HEK293 (cell line): ENCODE data around the gene KLF7.

ENCODE experiments used
- CTCF ChIA-PET: fragments of 350-600 bp; formaldehyde crosslinking; extraction: SDS; loops from one replicate; lab custom pipeline; 2021; ENCODE audit warnings: antibody characterized with exemption; lab: Yijun Ruan, JAX
- POLR2A ChIA-PET: fragments of 300-600 bp; formaldehyde crosslinking; extraction: SDS; loops from one replicate; lab custom pipeline; 2020; ENCODE audit warnings: antibody characterized with exemption, inconsistent platforms; lab: Yijun Ruan, JAX
- H3K27ac ChIP-seq: fragments of 200-500 bp; sonication (Bioruptor generic); 2 replicates; pipeline ENCODE4 v1.5.1; 2014; ENCODE audit warnings: low read depth, low read length, control low read depth, inconsistent platforms; ENCODE audit errors: extremely low read depth
- H3K36me3 ChIP-seq, 2 experiments: fragments of 200-500 bp in 1 of 2; sonication (Bioruptor generic) in 1 of 2; 1 replicate in 1 of 2; 2 replicates in 1 of 2; pipeline ENCODE4 v1.5.1; 2014 to 2017; ENCODE audit warnings: inconsistent platforms in 2 of 2, low read length in 2 of 2; ENCODE audit not compliant: control insufficient read depth in 2 of 2, insufficient read depth in 1 of 2
- H3K4me1 ChIP-seq: fragments of 200-500 bp; sonication (Bioruptor generic); 2 replicates; pipeline ENCODE4 v1.5.1; 2014; ENCODE audit warnings: mild to moderate bottlenecking, low read length, inconsistent platforms; ENCODE audit not compliant: control insufficient read depth, insufficient read depth
- H3K4me3 ChIP-seq: 2 replicates; pipeline ENCODE4 v1.5.1; 2011; ENCODE audit warnings: low read depth, mild to moderate bottlenecking, control low read depth, low read length, moderate library complexity
- H3K9me3 ChIP-seq: fragments of 200-500 bp; sonication (Bioruptor generic); 2 replicates; pipeline ENCODE4 v1.5.1; 2014; ENCODE audit warnings: low read depth, low read length, inconsistent platforms; ENCODE audit not compliant: control insufficient read depth, insufficient read depth
- AEBP2 ChIP-seq: fragments of 450-650 bp; formaldehyde crosslinking; IDR thresholded peaks from 2 replicates; pipeline ENCODE4 v1.5.1; 2016; ENCODE audit warnings: missing biosample characterization, missing genetic modification characterization, borderline replicate concordance
- GLIS1 ChIP-seq: fragments of 450-650 bp; formaldehyde crosslinking; IDR thresholded peaks from 2 replicates; pipeline ENCODE4 v1.5.1; 2016; ENCODE audit warnings: missing biosample characterization, missing genetic modification characterization
- HOXA7 ChIP-seq: sonication (generic); formaldehyde crosslinking; IDR thresholded peaks from 2 replicates; pipeline ENCODE4 v1.8.1; 2022; ENCODE audit warnings: missing genetic modification reagents, borderline replicate concordance
- KLF17 ChIP-seq: fragments of 450-650 bp; formaldehyde crosslinking; IDR thresholded peaks from 2 replicates; pipeline ENCODE4 v1.5.1; 2016; ENCODE audit warnings: missing biosample characterization, missing genetic modification characterization
- MYNN ChIP-seq: fragments of 450-650 bp; formaldehyde crosslinking; IDR thresholded peaks from 2 replicates; pipeline ENCODE4 v1.5.1; 2016; ENCODE audit warnings: missing biosample characterization, missing genetic modification characterization, borderline replicate concordance
- OVOL3 ChIP-seq: fragments of 450-650 bp; formaldehyde crosslinking; IDR thresholded peaks from 2 replicates; pipeline ENCODE4 v1.5.1; 2016; ENCODE audit warnings: missing biosample characterization, missing genetic modification characterization
- REST ChIP-seq: fragments of 450-650 bp; formaldehyde crosslinking; IDR thresholded peaks from 2 replicates; pipeline ENCODE4 v1.5.1; 2016; ENCODE audit warnings: missing biosample characterization, missing genetic modification characterization
- SCRT2 ChIP-seq: fragments of 450-650 bp; formaldehyde crosslinking; IDR thresholded peaks from 2 replicates; pipeline ENCODE4 v1.5.1; 2016; ENCODE audit warnings: missing biosample characterization, missing genetic modification characterization
- ZBTB1 ChIP-seq: fragments of 450-650 bp; formaldehyde crosslinking; IDR thresholded peaks from 2 replicates; pipeline ENCODE4 v1.5.1; 2016; ENCODE audit warnings: missing biosample characterization, missing genetic modification characterization
- ZIC2 ChIP-seq: fragments of 450-650 bp; formaldehyde crosslinking; IDR thresholded peaks from 2 replicates; pipeline ENCODE4 v1.5.1; 2016; ENCODE audit warnings: missing biosample characterization, missing genetic modification characterization
- ZNF133 ChIP-seq: fragments of 450-650 bp; formaldehyde crosslinking; IDR thresholded peaks from 2 replicates; pipeline ENCODE4 v1.5.1; 2016; ENCODE audit warnings: missing biosample characterization, missing genetic modification characterization
- ZNF138 ChIP-seq: fragments of 450-650 bp; formaldehyde crosslinking; IDR thresholded peaks from 2 replicates; pipeline ENCODE4 v1.5.1; 2016; ENCODE audit warnings: missing biosample characterization, missing genetic modification characterization, borderline replicate concordance
- ZNF140 ChIP-seq: fragments of 450-650 bp; formaldehyde crosslinking; IDR thresholded peaks from 2 replicates; pipeline ENCODE4 v1.5.1; 2016; ENCODE audit warnings: missing biosample characterization, missing genetic modification characterization
- ZNF175 ChIP-seq: fragments of 450-650 bp; formaldehyde crosslinking; IDR thresholded peaks from 2 replicates; pipeline ENCODE4 v1.5.1; 2016; ENCODE audit warnings: missing biosample characterization, missing genetic modification characterization
- ZNF280C ChIP-seq: fragments of 450-650 bp; formaldehyde crosslinking; IDR thresholded peaks from 2 replicates; pipeline ENCODE4 v1.5.1; 2016; ENCODE audit warnings: missing biosample characterization, missing genetic modification characterization
- ZNF518A ChIP-seq: fragments of 450-650 bp; formaldehyde crosslinking; conservative IDR thresholded peaks from 2 replicates; pipeline ENCODE4 v1.5.1; 2016; ENCODE audit warnings: low read depth, missing biosample characterization, missing genetic modification characterization
- ZNF521 ChIP-seq: fragments of 450-650 bp; formaldehyde crosslinking; IDR thresholded peaks from 2 replicates; pipeline ENCODE4 v1.5.1; 2017; ENCODE audit warnings: missing biosample characterization, mild to moderate bottlenecking, missing genetic modification characterization
- ZNF558 ChIP-seq: fragments of 450-650 bp; formaldehyde crosslinking; IDR thresholded peaks from 2 replicates; pipeline ENCODE4 v1.5.1; 2016; ENCODE audit warnings: missing biosample characterization, missing genetic modification characterization
- ZNF596 ChIP-seq: fragments of 450-650 bp; IDR thresholded peaks from 2 replicates; pipeline ENCODE4 v1.5.0; 2018; ENCODE audit warnings: missing biosample characterization, mild to moderate bottlenecking, missing genetic modification characterization, moderate library complexity
- ZNF621 ChIP-seq: fragments of 450-650 bp; formaldehyde crosslinking; IDR thresholded peaks from 2 replicates; pipeline ENCODE4 v1.5.1; 2017; ENCODE audit warnings: missing biosample characterization, missing genetic modification characterization
- ZNF623 ChIP-seq: fragments of 450-650 bp; formaldehyde crosslinking; IDR thresholded peaks from 2 replicates; pipeline ENCODE4 v1.5.1; 2016; ENCODE audit warnings: missing biosample characterization, missing genetic modification characterization
- ZNF830 ChIP-seq: fragments of 450-650 bp; IDR thresholded peaks from 2 replicates; pipeline ENCODE4 v1.5.0; 2018; ENCODE audit warnings: missing biosample characterization, missing genetic modification characterization, low read depth, mild to moderate bottlenecking, moderate library complexity
- ZSCAN30 ChIP-seq: fragments of 450-650 bp; IDR thresholded peaks from 2 replicates; pipeline ENCODE4 v1.5.1; 2018; ENCODE audit warnings: missing biosample characterization, mild to moderate bottlenecking, missing genetic modification characterization, moderate library complexity

The KLF7 gene

GRCh38 chr2:207202645-207203044 lies 36.9 kb upstream of the KLF7 start:
- Histone ChIP-seq H3K4me3 (no peak overlapping the region), H3K9me3 (no peaks in the 10 kb centered on the region), H3K27ac (no peak overlapping the region), H3K4me1 (no peaks in the 10 kb centered on the region), H3K36me3 (no peaks in the 10 kb centered on the region)
- CTCF ChIA-PET, result interaction anchor here (0.9 kb wide), 1 partner anchor 160 kb away, joined by 4 read pairs; no protein-coding TSS in a partner anchor
- POLR2A ChIA-PET, result no interaction called here
- no peak for TF ChIP-seq KLF17 (tag by site-specific recombination)
- no peak for TF ChIP-seq GLIS1
- no peak for TF ChIP-seq ZNF138
- TF ChIP-seq REST (tag by site-specific recombination), result peak; percentile 95
- TF ChIP-seq, all 188 proteins: peak for 1

GRCh38 chr2:207201416-207201815 lies 35.7 kb upstream of the KLF7 start:
- H3K27ac ChIP-seq, result no peak overlapping the region
- TF ChIP-seq OVOL3 (tag by site-specific recombination) (no peak), ZNF175 (no peak), ZNF280C (tag by site-specific recombination) (no peak), MYNN (tag by site-specific recombination) (no peak), ZNF830 (tag by site-specific recombination) (no peak), HOXA7 (no peak), ZNF623 (tag by site-specific recombination) (no peak), ZNF621 (tag by site-specific recombination) (no peak), ZNF596 (tag by site-specific recombination) (no peak), ZNF558 (no peak), ZNF133 (no peak), ZNF518A (tag by site-specific recombination) (no peak), AEBP2 (no peak), ZBTB1 (no peak), ZSCAN30 (tag by site-specific recombination) (no peak), ZNF140 (tag by site-specific recombination) (no peak), ZNF521 (no peak), ZIC2 (no peak), SCRT2 (tag by site-specific recombination) (no peak)
- POLR2A ChIA-PET, result no interaction called here
- no peak overlapping the region for H3K4me3 ChIP-seq
- CTCF ChIA-PET, result no interaction called here
- H3K9me3 ChIP-seq, result no peaks in the 10 kb centered on the region
- no peaks in the 10 kb centered on the region for H3K4me1 ChIP-seq
- no peaks in the 10 kb centered on the region for H3K36me3 ChIP-seq
